Cardiac muscle cell (in vitro differentiated cells and primary cell): ENCODE results near the gene TMEM132C. TPM values are rescaled to one million over a fixed set of nuclear protein-coding genes. Genes with fewer than 3 reads are reported as not detected.

ENCODE experiments used
- DNase-seq, 2 donors: peaks; one replicate each; pipeline versions ENCODE4 v3.0.0 to v3.0.0-alpha.2; 2010 to 2017; ENCODE audit warnings: low read depth in 1 of 2, low spot score in 1 of 2
- H3K27ac ChIP-seq: fragments of 200-600 bp; sonication (generic); 2 replicates; pipeline ENCODE4 v1.5.1; 2016
- H3K27me3 ChIP-seq: fragments of 200-600 bp; sonication (generic); 2 replicates; pipeline ENCODE4 v1.6.0; 2016; ENCODE audit warnings: control low read depth
- H3K36me3 ChIP-seq: fragments of 200-600 bp; sonication (generic); 2 replicates; pipeline ENCODE4 v1.5.1; 2016; ENCODE audit warnings: control low read depth
- H3K4me1 ChIP-seq: fragments of 200-600 bp; sonication (generic); 2 replicates; pipeline ENCODE4 v1.8.1; 2017; ENCODE audit warnings: low read depth, mild to moderate bottlenecking, mixed run types
- H3K4me3 ChIP-seq: fragments of 200-600 bp; sonication (generic); 2 replicates; pipeline ENCODE4 v1.5.1; 2016; ENCODE audit warnings: mild to moderate bottlenecking
- H3K9me3 ChIP-seq: fragments of 200-600 bp; sonication (generic); 2 replicates; pipeline ENCODE4 v1.5.1; 2017; ENCODE audit warnings: low read depth, mild to moderate bottlenecking, control low read depth
- polyA plus RNA-seq: library from polyadenylated mRNA; unstranded; fragments of >200 nt; fragmentation: Nextera tagmentation; extraction: Ambion mirVana; gene quantifications from 2 replicates; pipeline ENCODE4 v1.2.1, GENCODE V29; 2016
- total RNA-seq: library from RNA; depleted of rRNA; stranded (reverse); fragments of >200 nt; gene quantifications from 2 replicates; pipeline ENCODE4 v1.2.3, GENCODE V29; 2016
- TF ChIP-seq, protein P1 (sequence below): IDR thresholded peaks from 2 replicates; pipeline ENCODE4 v1.5.1; 2012; ENCODE audit warnings: low read depth, mild to moderate bottlenecking, low read length

Gene TMEM132C
- total and polyA plus RNA-seq, 2 experiments from 2014 or later = 1.8 to 2.5 TPM

GRCh38 chr12:128513831-128514230 is 246.9 kb downstream of the TMEM132C start:
- Histone ChIP-seq H3K36me3 (no peaks in the 10 kb centered on the region), H3K27ac (no peak overlapping the region), H3K9me3 (no peaks in the 10 kb centered on the region), H3K4me3 (no peak overlapping the region), H3K27me3 (no peaks in the 10 kb centered on the region), H3K4me1 (no peaks in the 10 kb centered on the region)
- TF ChIP-seq, protein P1, sequence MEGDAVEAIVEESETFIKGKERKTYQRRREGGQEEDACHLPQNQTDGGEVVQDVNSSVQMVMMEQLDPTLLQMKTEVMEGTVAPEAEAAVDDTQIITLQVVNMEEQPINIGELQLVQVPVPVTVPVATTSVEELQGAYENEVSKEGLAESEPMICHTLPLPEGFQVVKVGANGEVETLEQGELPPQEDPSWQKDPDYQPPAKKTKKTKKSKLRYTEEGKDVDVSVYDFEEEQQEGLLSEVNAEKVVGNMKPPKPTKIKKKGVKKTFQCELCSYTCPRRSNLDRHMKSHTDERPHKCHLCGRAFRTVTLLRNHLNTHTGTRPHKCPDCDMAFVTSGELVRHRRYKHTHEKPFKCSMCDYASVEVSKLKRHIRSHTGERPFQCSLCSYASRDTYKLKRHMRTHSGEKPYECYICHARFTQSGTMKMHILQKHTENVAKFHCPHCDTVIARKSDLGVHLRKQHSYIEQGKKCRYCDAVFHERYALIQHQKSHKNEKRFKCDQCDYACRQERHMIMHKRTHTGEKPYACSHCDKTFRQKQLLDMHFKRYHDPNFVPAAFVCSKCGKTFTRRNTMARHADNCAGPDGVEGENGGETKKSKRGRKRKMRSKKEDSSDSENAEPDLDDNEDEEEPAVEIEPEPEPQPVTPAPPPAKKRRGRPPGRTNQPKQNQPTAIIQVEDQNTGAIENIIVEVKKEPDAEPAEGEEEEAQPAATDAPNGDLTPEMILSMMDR = no peak
- no peak for DNase-seq

DNA sequence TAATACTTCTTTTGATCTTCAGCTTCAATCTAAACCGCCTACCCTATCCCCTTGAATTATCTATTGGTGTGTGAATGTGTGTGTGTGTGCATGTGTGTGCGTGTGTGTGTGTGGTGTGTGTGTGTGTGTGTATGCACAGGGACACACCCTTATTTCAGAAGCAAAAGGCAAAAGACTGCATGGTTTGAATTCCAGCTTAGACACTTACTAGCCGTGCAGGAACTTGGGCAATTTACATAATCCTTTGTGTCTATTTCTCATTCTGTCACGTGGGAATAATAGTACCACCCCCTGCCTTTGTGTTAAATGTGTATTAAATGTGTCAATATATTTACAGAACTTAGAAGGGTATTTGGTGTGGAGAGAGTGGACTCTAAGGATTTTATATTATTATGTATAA is 251.7 kb downstream of the TMEM132C start:
- Histone ChIP-seq H3K27ac (no peak overlapping the region), H3K27me3 (no peaks in the 10 kb centered on the region), H3K4me3 (no peak overlapping the region), H3K9me3 (peaks cover 3% of the 10 kb centered on the region), H3K36me3 (no peaks in the 10 kb centered on the region), H3K4me1 (no peaks in the 10 kb centered on the region)
- no peak for DNase-seq
- TF ChIP-seq, protein P1 = no peak

- DNase-seq = no peak
- H3K27me3 ChIP-seq = no peaks in the 10 kb centered on the region
- no peaks in the 10 kb centered on the region for H3K36me3 ChIP-seq
- peaks cover 3% of the 10 kb centered on the region for H3K9me3 ChIP-seq
- H3K4me3 ChIP-seq = no peak overlapping the region
- H3K4me1 ChIP-seq = no peaks in the 10 kb centered on the region
- no peak overlapping the region for H3K27ac ChIP-seq
- TF ChIP-seq, protein P1 = no peak
These were observed 252.5 kb downstream of the TMEM132C start for GRCh38 chr12:128519426-128519825.

GRCh38 chr12:128521981-128522380 is 255.0 kb downstream of the TMEM132C start:
- H3K4me3 ChIP-seq = no peak overlapping the region
- peaks cover 3% of the 10 kb centered on the region for H3K9me3 ChIP-seq
- TF ChIP-seq, protein P1 = no peak
- H3K27me3 ChIP-seq = no peaks in the 10 kb centered on the region
- no peaks in the 10 kb centered on the region for H3K4me1 ChIP-seq
- H3K36me3 ChIP-seq = no peaks in the 10 kb centered on the region
- no peak overlapping the region for H3K27ac ChIP-seq
- no peak for DNase-seq

DNA sequence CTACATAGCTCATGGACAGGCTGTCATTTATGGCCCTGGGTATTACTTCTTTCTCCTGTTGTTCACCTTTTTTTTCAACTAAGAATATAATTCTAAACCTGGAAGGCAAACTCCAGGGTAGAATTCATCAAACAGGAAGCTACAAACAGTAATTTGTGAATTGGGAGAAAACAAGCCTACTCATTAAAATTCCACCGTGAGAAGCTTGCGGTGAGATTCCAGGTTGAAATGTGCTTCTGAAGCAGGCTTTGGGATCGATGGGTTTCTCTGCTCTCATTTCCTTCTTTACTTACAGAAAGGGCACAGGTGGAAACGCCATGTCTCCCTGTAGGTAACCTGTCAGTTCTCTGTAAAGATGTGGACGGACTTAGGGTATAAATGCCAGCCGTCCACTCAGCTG is 257.5 kb downstream of the TMEM132C start:
- TF ChIP-seq, protein P1 = no peak
- H3K4me1 ChIP-seq = no peaks in the 10 kb centered on the region
- no peak overlapping the region for H3K27ac ChIP-seq
- H3K36me3 ChIP-seq = no peaks in the 10 kb centered on the region
- DNase-seq = no peak
- H3K27me3 ChIP-seq = no peaks in the 10 kb centered on the region
- H3K9me3 ChIP-seq = peaks cover 3% of the 10 kb centered on the region
- H3K4me3 ChIP-seq = no peak overlapping the region

- Histone ChIP-seq H3K4me3 (no peak overlapping the region), H3K4me1 (no peaks in the 10 kb centered on the region), H3K9me3 (no peaks in the 10 kb centered on the region), H3K36me3 (no peaks in the 10 kb centered on the region), H3K27ac (no peak overlapping the region), H3K27me3 (no peaks in the 10 kb centered on the region)
- TF ChIP-seq, protein P1 = no peak
- DNase-seq = no peak
These were observed 264.2 kb downstream of the TMEM132C start for GRCh38 chr12:128531170-128531569.
